Cerebellar cortex (tissue), 1 donor: ENCODE data around the gene DCN.

Experiments
- DNase-seq: peaks from one replicate; pipeline ENCODE4 v3.0.0-alpha.2; 2015; ENCODE audit warnings: low spot score

DCN gene

GRCh38 chr12:91186156-91186555 lies 3.5 kb upstream of the DCN start:
- no peak for DNase-seq

DNA sequence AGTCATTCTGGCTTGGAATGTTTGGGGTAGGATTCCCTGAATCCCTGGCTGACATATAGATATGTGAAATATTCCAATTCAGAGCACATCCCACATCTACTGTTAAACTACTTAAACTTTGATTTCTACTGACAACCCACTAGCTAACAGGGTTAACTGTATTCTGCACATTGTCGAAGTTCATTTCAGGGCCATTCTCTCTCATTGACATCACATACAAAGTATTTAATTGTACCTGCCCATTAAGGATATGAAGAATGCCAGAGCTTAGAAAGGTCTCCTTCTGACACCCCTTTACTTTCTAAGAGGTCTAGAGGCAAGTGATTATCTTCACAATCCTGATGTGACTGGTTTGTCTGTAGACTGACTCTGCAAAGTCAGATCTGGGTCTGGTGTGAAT lies 2.8 kb upstream of the DCN start:
- no peak for DNase-seq

- DNase-seq: no peak
Observed at GRCh38 chr12:91183551-91183950, 934 bp upstream of the DCN start.

GRCh38 chr12:91180582-91181395 lies 1.8 kb downstream of the DCN start:
- no peak for DNase-seq

GRCh38 chr12:91179966-91180561 lies 2.6 kb downstream of the DCN start:
- DNase-seq: no peak

DNA sequence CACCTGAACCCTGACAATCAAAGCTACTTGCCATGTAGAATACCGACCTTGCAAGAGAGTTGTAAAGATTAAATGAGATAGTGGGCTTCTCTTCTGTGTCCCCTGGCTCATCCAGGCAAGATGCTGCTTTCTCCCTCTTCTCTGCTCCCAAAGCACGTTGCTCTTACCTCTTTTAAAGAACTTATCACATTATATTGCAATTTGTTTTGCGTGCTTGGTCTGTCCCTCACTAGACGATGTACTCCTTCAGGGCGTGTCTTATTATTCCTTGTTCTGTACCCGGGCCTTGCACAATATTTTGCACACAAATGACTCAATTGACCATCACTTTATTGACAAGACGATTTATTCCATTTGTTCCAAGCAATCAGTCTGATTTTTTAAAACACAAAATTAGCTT lies 3.3 kb downstream of the DCN start:
- no peak for DNase-seq

DNA sequence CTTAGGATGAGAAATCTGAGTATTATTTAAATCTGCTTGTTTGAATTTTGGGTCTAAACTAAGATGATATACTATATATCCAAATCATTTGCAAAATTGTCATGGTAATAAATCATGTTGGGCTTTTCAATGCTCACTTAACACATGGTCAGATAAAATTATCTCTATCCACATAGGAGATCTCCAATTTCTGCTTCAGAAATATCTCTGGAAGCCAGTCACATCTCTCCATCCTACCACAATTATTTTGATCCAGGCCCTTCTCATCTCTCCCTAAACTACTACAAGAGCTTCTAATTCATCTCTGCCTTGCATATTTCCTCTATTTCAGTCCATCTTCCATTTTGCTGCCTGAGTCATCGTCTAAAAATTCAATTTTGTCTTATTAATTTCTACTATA lies 3.8 kb downstream of the DCN start:
- DNase-seq: no peak

- peak; percentile 49 for DNase-seq
Observed at GRCh38 chr12:91178139-91178561, 4.5 kb downstream of the DCN start.

GRCh38 chr12:91177381-91177780 lies 5.2 kb downstream of the DCN start:
- no peak for DNase-seq

DNA sequence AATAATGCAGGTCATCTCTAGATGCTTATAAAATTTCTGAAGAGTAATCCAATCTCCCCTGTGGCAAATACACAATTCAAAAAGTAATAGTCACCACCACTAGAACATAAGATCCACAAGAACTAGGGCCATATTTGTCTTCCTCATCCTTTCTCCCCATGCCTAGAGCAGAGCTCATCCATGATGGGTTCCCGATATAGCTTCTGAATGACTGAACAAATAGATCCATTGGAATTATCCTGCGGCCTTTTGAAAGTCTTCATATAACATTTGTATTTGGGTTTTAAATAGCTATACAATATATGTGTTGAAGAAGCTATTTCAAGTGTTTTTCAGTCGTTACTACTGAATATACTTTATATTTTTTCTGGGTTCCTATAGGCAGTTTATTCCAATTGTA lies 5.7 kb downstream of the DCN start:
- DNase-seq: no peak

- no peak for DNase-seq
Observed at GRCh38 chr12:91176358-91176757, 6.3 kb downstream of the DCN start.

DNA sequence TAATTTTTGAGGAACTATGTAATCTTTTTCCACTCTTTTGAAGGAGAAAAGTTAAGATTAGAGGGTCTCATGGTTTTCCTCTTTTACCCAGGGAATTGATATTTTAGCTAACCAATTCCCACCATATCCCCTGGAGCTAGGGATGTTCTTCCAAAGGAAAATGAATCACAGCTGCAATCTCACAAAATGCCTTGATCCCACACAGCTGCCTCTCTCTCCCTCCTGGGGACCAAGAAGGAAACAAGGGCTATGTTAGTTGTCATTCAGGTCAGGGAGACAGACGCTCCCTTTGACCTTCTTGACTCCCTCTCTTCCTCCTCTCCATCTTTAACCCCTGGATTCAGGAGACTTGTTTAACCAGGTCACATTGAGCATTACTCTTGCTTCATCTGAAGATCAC lies 9.5 kb downstream of the DCN start:
- DNase-seq: no peak

DNA sequence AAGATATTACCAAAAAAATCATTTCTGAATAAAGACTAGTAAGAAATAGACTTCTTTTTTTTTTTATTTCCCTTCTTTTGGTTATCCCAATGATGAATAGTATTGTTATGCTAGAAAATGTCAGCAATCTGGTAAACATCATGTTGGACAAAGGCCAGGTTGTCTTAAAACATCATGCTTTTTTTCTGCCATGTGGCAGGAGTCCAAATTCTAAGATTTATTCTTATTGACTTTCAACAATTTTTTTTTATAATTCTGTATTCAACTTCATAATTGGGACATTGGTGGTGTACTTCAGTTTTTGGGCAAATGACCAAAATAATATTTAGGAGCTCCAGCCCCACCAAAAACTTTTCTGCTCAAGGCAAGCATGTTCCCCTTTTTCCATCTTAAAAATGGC lies 10.5 kb downstream of the DCN start:
- no peak for DNase-seq

- no peak for DNase-seq
Observed at GRCh38 chr12:91171476-91171875, 11.1 kb downstream of the DCN start.

GRCh38 chr12:91163116-91163515 lies 19.5 kb downstream of the DCN start:
- no peak for DNase-seq

- no peak for DNase-seq
Observed at GRCh38 chr12:91161009-91161408, 21.6 kb downstream of the DCN start.

DNA sequence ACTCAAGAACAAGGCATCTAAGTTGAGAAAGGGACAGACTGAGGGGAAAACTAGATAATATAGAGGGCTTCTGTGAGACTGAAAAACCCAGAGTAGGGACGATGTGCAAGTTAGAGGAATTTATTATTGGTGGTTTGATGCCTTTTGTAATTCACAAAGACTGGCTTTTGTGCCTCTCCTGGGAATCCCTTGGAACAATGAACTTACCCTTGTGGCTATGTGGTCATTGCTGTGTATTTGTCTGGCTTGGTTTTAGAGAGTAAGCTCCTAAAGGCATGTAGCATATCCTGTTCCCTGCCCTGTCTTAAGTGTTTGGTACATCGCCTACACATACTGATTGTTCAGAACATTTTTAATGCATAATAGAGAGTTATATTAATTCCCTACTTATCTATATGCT lies 26.6 kb downstream of the DCN start:
- DNase-seq: no peak

DNA sequence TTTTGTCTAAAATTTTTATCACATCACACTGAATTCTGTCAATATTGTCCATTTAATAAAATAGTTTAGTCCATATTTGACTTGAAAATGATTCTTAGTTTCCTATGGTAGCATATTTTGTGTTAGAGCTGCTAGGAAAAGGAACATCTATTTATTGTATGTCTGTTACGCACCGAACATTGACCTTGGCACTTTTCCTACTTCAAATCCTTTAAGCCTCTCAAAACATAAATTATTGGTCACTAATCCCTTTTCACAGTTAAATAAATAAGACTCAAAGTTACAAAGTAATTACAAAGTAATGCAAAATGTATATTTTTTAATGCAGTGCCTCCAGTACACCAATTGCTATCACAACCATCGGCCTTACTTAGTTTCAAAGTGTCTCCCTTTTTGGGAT lies 28.5 kb downstream of the DCN start:
- DNase-seq: no peak

GRCh38 chr12:91144053-91144452 lies 38.6 kb downstream of the DCN start:
- DNase-seq: no peak

GRCh38 chr12:91143206-91143605 lies 39.4 kb downstream of the DCN start:
- no peak for DNase-seq

GRCh38 chr12:91142221-91142631 lies 40.4 kb downstream of the DCN start:
- no peak for DNase-seq

- DNase-seq: no peak
Observed at GRCh38 chr12:91140026-91140931, 42.3 kb downstream of the DCN start.

- DNase-seq: no peak
Observed at GRCh38 chr12:91139286-91139685, 43.3 kb downstream of the DCN start.
